Liver (tissue), 9 donors: ENCODE results near the gene UVSSA. TPM values are rescaled to one million over a fixed set of nuclear protein-coding genes. Genes with fewer than 3 reads are reported as not detected.

Source experiments
- DNase-seq: peaks from one replicate; pipeline ENCODE4 v3.0.0-alpha.2; 2017; ENCODE audit warnings: low spot score
- H3K27ac ChIP-seq, 2 donors: one replicate each; pipeline ENCODE4 v1.7.0; 2013; ENCODE audit warnings: inconsistent platforms in 2 of 2, low read length in 2 of 2, control low read depth in 1 of 2, low read depth in 1 of 2, mild to moderate bottlenecking in 1 of 2
- H3K27me3 ChIP-seq, 4 donors: one replicate each; pipeline versions ENCODE4 v1.6.1 to v1.7.0; 2013; ENCODE audit warnings: low read length in 3 of 4, inconsistent platforms in 1 of 4, mild to moderate bottlenecking in 1 of 4, moderate library complexity in 1 of 4; ENCODE audit not compliant: control insufficient read depth in 4 of 4, insufficient read depth in 4 of 4
- H3K36me3 ChIP-seq, 4 donors: one replicate each; pipeline versions ENCODE4 v1.6.1 to v1.7.0; 2013; ENCODE audit warnings: low read length in 3 of 4, mild to moderate bottlenecking in 3 of 4, low read depth in 1 of 4, moderate library complexity in 1 of 4; ENCODE audit not compliant: control insufficient read depth in 4 of 4, insufficient read depth in 3 of 4
- H3K4me1 ChIP-seq, 4 donors: one replicate each; pipeline versions ENCODE4 v1.6.1 to v1.7.0; 2013; ENCODE audit warnings: low read length in 3 of 4, mild to moderate bottlenecking in 3 of 4, moderate library complexity in 1 of 4; ENCODE audit not compliant: control insufficient read depth in 4 of 4, insufficient read depth in 4 of 4
- H3K4me3 ChIP-seq, 3 donors: one replicate each; pipeline versions ENCODE4 v1.6.1 to v1.7.0; 2013; ENCODE audit warnings: low read length in 3 of 3, control low read depth in 1 of 3, low read depth in 1 of 3, mild to moderate bottlenecking in 1 of 3
- H3K9ac ChIP-seq, 2 donors: one replicate each; pipeline ENCODE4 v1.7.0; 2013; ENCODE audit warnings: low read length in 2 of 2, mild to moderate bottlenecking in 2 of 2, moderate library complexity in 2 of 2, control low read depth in 1 of 2, low read depth in 1 of 2
- H3K9me3 ChIP-seq, 4 donors: one replicate each; pipeline versions ENCODE4 v1.6.1 to v1.7.0; 2013; ENCODE audit warnings: low read length in 3 of 4; ENCODE audit not compliant: control insufficient read depth in 4 of 4
- CTCF ChIP-seq: fragments of 150-350 bp; IDR thresholded peaks from 2 replicates; pipeline ENCODE4 v1.5.1; 2017; ENCODE audit warnings: improper control_type of control experiment, low read depth, low read length; ENCODE audit not compliant: missing input control
- EGR1 ChIP-seq, 2 donors: IDR thresholded peaks; 2 replicates each; pipeline ENCODE4 v1.6.1; 2016 to 2018; ENCODE audit warnings: antibody characterized with exemption in 2 of 2, low read depth in 2 of 2
- FOXA1 ChIP-seq: IDR thresholded peaks from 2 replicates; pipeline ENCODE4 v1.6.1; 2016; ENCODE audit warnings: antibody characterized with exemption
- FOXA2 ChIP-seq: IDR thresholded peaks from 2 replicates; pipeline ENCODE4 v1.6.1; 2016; ENCODE audit warnings: antibody characterized with exemption
- GABPA ChIP-seq, 2 donors: IDR thresholded peaks in 1 of 2; conservative IDR thresholded peaks in 1 of 2; 2 replicates each; pipeline ENCODE4 v1.6.1; 2016; ENCODE audit warnings: antibody characterized with exemption in 2 of 2, mild to moderate bottlenecking in 1 of 2, moderate library complexity in 1 of 2
- HNF4G ChIP-seq: IDR thresholded peaks from 2 replicates; pipeline ENCODE4 v1.6.1; 2016; ENCODE audit warnings: antibody characterized with exemption
- MAX ChIP-seq: IDR thresholded peaks from 2 replicates; pipeline ENCODE4 v1.6.1; 2016; ENCODE audit warnings: antibody characterized with exemption
- NR2F2 ChIP-seq: IDR thresholded peaks from 2 replicates; pipeline ENCODE4 v1.6.1; 2016; ENCODE audit warnings: antibody characterized with exemption
- RAD21 ChIP-seq, 2 donors: IDR thresholded peaks; 2 replicates each; pipeline ENCODE4 v1.6.1; 2016; ENCODE audit warnings: antibody characterized with exemption in 2 of 2, mild to moderate bottlenecking in 2 of 2
- RXRA ChIP-seq, 2 donors: IDR thresholded peaks; 2 replicates each; pipeline ENCODE4 v1.6.1; 2017 to 2018; ENCODE audit warnings: antibody characterized with exemption in 2 of 2, mild to moderate bottlenecking in 1 of 2
- SP1 ChIP-seq: IDR thresholded peaks from 2 replicates; pipeline ENCODE4 v1.6.1; 2018; ENCODE audit warnings: antibody characterized with exemption, mild to moderate bottlenecking
- TAF1 ChIP-seq: conservative IDR thresholded peaks from 2 replicates; pipeline ENCODE4 v1.6.1; 2016; ENCODE audit warnings: antibody characterized with exemption, mild to moderate bottlenecking
- WGBS: extraction: QIAGEN DNeasy Blood & Tissue Kit; methylation state at CpG from one replicate; pipeline ENCODE4 v1.1.7; 2013; 5-methylcytosine and 5-hydroxymethylcytosine counted together
- polyA plus RNA-seq, 2 donors: library from polyadenylated mRNA; stranded (reverse) in 1 of 2; unstranded in 1 of 2; fragments of 200-250 nt in 1 of 2; fragments of >200 nt in 1 of 2; fragmentation: Nextera tagmentation in 1 of 2; extraction: Ambion mirVana in 1 of 2; gene quantifications; one replicate each; pipeline versions ENCODE4 v1.2.1 to v1.2.3, GENCODE V29; 2013 to 2015
- total RNA-seq, 2 donors: library from RNA; depleted of rRNA; stranded (reverse); fragments of >200 nt; gene quantifications; one replicate each; pipeline ENCODE4 v1.2.3, GENCODE V29; 2014
- TF ChIP-seq, protein P1 (sequence below): IDR thresholded peaks from 2 replicates; pipeline ENCODE4 v1.6.1; 2016; ENCODE audit warnings: antibody characterized with exemption
- donor health status: healthy.
- donor health status: healthy.
- donor health status: healthy.
- donor health status: healthy.
- donor health status: healthy.

UVSSA gene
- total and polyA plus RNA-seq, 4 donors, result 2.2 to 18.3 (median 3.6) TPM

DNA sequence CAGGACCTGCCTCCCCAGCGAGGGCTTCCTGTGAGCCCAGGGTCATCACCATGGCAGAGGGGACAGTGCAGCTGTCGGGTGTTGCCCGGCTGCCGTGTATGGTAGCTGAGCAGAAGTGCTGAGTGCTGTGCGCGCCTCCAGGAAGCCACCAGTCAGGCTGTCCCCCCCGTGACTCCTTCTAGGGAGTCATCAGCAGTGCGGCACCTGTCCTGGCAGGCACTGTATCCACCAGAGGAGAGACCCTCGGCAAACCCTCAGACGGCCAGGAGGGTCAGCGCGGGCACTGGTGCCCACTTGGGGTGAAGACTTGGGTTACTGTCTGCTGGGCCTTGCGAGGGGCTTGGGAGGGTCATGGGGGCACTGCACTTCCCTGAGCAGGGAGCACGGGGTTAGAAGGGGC is 8.4 kb downstream of the UVSSA start:
- WGBS, result 96% methylated on average over 14 of the region's 14 CpGs
- no peak for DNase-seq
- Histone ChIP-seq H3K4me1 (no peaks in the 10 kb centered on the region), H3K4me3 (no peak overlapping the region), H3K36me3 (peaks cover 4 to 29% (median 9%) of the 10 kb centered on the region in 4 donors), H3K9ac (no peak overlapping the region), H3K9me3 (no peaks in the 10 kb centered on the region), H3K27ac (no peak overlapping the region), H3K27me3 (no peaks in the 10 kb centered on the region)
- TF ChIP-seq TAF1, result no peak
- TF ChIP-seq SP1, result no peak
- TF ChIP-seq, protein P1, sequence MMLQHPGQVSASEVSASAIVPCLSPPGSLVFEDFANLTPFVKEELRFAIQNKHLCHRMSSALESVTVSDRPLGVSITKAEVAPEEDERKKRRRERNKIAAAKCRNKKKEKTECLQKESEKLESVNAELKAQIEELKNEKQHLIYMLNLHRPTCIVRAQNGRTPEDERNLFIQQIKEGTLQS, result no peak

GRCh38 chr4:1356181-1356998 is 9.4 kb downstream of the UVSSA start:
- no peak overlapping the region for H3K27ac ChIP-seq
- H3K36me3 ChIP-seq, result peaks cover 4 to 29% (median 10%) of the 10 kb centered on the region in 4 donors
- H3K9ac ChIP-seq, result no peak overlapping the region
- no peak for TF ChIP-seq EGR1 (IDR thresholded peaks at IDR 0.05; ENCODE audit: low read depth in 2 of 2)
- peak; percentile 68 for TF ChIP-seq CTCF
- TF ChIP-seq HNF4G, result no peak
- TF ChIP-seq RAD21 (IDR thresholded peaks at IDR 0.05), result peak; percentile 64 to 76
- TF ChIP-seq, protein P1, result no peak
- peak in 1 of 2 donors; percentile 31 for TF ChIP-seq RXRA (IDR thresholded peaks at IDR 0.05)
- TF ChIP-seq FOXA1, result no peak
- H3K4me3 ChIP-seq, result no peak overlapping the region
- no peaks in the 10 kb centered on the region for H3K27me3 ChIP-seq
- no peaks in the 10 kb centered on the region for H3K9me3 ChIP-seq
- WGBS, result 66% methylated on average over 28 of the region's 28 CpGs
- no peaks in the 10 kb centered on the region for H3K4me1 ChIP-seq
- peak; percentile 73 for DNase-seq

GRCh38 chr4:1357356-1358248 is 10.6 kb downstream of the UVSSA start:
- peaks cover 0 to 29% (median 10%) of the 10 kb centered on the region in 4 donors for H3K36me3 ChIP-seq
- H3K27ac ChIP-seq, result no peak overlapping the region

More at GRCh38 chr4:1357356-1358248, 10.6 kb downstream of the UVSSA start:
- Histone ChIP-seq H3K9me3 (no peaks in the 10 kb centered on the region), H3K27me3 (no peaks in the 10 kb centered on the region), H3K9ac (no peak overlapping the region), H3K4me3 (no peak overlapping the region), H3K4me1 (no peaks in the 10 kb centered on the region)
- DNase-seq, result no peak
- WGBS, result 96% methylated on average over 27 of the region's 27 CpGs
- TF ChIP-seq MAX, result no peak
- TF ChIP-seq GABPA (IDR thresholded peaks at IDR 0.05 in 1 of 2, conservative IDR thresholded peaks at IDR 0.05 in 1 of 2), result no peak
- no peak for TF ChIP-seq FOXA2
- TF ChIP-seq EGR1 (IDR thresholded peaks at IDR 0.05; ENCODE audit: low read depth in 2 of 2), result no peak
- TF ChIP-seq NR2F2, result no peak
- TF ChIP-seq, protein P1, result no peak
- no peak for TF ChIP-seq CTCF
- TF ChIP-seq TAF1, result no peak
- no peak for TF ChIP-seq SP1
